Left renal pelvis (tissue), 4 donors: Measurements from ENCODE around the gene STH. TPM values are rescaled to one million over a fixed set of nuclear protein-coding genes. Genes with fewer than 3 reads are reported as not detected.
"Not testable (repeated sequence)": the region's sequence is repeated elsewhere in the genome, so short reads cannot be mapped to it uniquely, and the experiment has no call there.

ENCODE experiments used
- DNase-seq, 4 donors: peaks; one replicate each; pipeline ENCODE4 v3.0.0-alpha.2; 2013; ENCODE audit warnings: low read depth in 4 of 4, low spot score in 3 of 4
- polyA plus RNA-seq, 4 donors: library from polyadenylated mRNA; unstranded; fragments of 120-200 nt; gene quantifications; one replicate each; pipeline ENCODE4 v1.2.1, GENCODE V29; 2013; ENCODE audit not compliant: insufficient read length in 4 of 4

Gene STH, protein sequence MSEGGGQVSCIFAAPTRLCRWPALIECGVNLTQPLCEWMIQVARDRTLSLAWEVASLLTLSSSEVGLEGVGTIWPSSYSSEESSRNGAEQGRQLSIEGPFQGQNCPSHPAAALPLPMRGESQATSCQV
- polyA plus RNA-seq: not detected

- no peak for DNase-seq
Observed at GRCh38 chr17:45998987-45999899, at the start of gene STH. TSS of gene STH (plus strand) at chr17:45999250. CDS start at chr17:45999280, 30 bp downstream.

- no peak for DNase-seq
Observed at GRCh38 chr17:45949755-45950320, 49.2 kb upstream of the STH start.

- no peak for DNase-seq
Observed at GRCh38 chr17:45950888-45951287, 48.2 kb upstream of the STH start.

DNA sequence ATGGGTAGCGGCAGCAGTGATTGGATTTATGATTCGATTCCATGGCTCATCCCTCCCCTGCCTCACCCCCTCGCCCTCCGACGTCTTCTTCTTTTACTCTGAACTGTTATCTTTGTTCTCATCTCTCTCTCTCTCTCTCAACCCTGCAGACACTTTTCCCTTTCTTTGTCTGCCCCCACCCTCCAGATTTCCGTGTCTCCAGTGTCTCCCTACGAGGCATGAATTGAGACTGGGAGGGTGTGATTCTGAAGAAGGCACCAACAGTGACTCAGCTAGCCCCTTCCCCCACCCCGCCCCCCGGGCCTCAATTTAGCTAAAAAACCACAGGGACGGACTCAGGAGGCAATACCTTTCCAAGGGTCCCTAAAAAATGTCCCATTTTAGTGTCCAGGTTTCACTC, 47.6 kb upstream of the STH start:
- no peak for DNase-seq

GRCh38 chr17:45951941-45952340, 47.1 kb upstream of the STH start:
- no peak for DNase-seq

DNA sequence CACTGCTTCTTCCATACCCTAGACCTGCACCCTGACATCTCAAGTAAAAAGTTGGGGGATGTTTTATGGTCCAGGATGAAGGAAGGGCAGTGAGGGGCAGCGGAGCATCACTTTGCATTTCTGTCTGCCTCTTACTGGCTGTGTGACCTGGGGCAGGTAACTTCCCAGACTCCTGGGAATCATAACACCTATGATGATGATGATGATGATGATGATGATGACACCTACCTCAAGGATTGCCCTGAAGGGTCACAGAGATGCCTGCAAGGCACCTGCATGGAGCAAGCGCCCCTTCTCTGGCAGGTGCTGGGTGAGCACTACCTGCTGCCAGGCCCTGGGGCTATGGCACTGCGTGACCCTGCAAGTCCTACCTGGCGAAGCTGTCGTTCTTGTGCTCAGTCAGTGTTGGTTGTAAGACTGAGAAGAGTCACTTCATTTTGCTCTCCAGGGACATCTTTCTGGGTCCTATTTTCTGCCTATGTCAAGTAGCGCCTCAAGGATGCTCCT, 46.2 kb upstream of the STH start:
- DNase-seq: no peak

DNA sequence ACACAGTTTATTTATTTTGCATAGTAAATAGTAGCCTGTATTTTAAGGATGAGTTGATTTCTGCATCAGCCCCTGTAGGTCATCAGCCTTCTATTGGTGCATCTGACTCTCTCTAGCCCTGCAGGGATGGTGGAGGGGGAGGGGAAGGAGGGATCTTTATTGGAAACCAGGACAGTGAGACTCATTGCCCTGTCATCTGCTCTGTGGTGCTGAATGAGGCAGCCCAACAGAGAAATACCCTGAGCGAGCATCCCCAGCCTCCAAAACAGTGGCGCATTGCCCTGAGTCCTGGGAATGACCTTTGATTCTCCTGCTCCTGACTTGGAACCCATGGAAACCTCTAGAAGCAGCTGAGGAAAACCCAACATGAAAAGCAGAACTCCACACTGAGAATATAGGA, 45.5 kb upstream of the STH start:
- DNase-seq: no peak

DNA sequence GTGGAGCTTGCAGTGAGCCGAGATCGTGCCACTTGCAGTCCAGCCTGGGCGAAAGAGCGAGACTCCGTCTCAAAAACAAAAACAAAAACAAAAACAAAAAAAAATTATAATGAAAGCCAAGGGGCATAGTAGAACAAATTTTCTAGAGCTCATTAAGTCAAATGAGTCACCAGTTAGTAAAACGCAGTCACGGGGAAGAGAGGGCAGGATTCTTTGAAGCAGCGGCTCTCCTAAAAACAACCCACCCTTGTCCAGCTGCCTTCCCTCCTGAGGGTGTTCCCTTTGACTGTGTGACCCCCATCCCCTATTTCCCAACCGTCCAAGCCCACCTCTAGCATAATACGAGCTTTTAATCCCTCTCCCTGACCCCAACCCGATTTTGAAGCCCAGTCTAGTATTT, 44.1 kb upstream of the STH start:
- no peak for DNase-seq

GRCh38 chr17:45955326-45955725, 43.7 kb upstream of the STH start:
- no peak for DNase-seq

DNA sequence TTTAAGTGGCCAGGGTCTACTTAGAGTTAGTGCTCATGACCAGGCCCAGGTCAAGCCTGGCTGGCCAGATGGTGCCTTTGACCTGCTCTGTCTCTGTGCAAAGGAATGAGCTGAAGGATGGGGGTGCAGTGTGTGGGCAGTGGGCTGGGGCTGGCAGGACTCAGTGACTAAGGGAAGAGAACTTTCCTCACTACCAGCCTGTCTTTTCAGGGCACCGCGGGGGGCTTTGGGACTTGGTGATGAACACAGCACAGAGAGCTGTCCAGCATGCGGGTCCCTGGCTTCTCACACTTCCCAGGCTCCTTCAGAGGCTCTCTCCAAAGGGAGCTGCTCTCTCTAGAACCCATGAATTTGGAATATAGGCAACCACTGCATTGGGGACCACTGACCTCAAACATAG, 43.0 kb upstream of the STH start:
- no peak for DNase-seq

DNA sequence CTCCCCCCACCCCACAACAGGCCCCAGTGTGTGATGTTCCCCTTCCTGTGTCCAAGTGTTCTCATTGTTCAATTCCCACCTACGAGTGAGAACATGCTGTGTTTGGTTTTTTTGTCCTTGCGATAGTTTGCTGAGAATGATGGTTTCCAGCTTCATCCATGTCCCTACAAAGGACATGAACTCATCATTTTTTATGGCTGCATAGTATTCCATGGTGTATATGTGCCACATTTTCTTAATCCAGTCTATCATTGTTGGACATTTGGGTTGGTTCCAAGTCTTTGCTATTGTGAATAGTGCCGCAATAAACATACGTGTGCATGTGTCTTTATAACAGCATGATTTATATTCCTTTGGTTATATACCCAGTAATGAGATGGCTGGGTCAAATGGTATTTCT, 42.3 kb upstream of the STH start:
- DNase-seq: not testable (repeated sequence)

GRCh38 chr17:45958307-45958706, 40.7 kb upstream of the STH start:
- DNase-seq: no peak

DNA sequence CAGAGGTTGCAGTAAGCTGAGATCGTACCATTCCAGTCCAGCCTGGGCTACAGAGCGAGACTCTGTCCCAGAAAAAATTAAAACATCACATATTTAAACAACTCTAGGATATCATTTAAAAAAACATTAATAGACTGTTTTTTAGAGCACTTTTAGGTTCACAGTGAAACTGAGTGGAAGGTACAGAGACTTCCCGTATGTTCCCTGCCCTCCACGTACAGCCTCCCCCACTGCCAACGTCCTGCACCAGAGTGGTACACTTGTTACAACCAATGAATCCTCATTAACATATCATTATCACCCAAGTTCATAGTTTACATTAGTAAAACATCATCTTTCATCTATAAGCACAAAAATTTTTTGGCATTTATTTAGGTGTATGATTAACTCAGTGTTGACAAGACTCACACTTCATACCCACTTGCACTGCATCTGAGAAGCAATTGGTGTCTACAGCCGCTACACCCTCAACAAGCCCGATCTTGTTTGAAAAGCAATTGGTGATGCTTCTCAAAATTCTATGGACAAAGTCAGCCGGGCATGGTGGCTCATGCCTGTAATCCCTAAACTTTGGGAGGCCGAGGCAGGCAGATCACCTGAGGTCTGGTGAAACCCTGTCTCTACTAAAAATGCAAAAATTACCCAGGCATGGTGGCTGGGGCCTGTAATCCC, 39.9 kb upstream of the STH start:
- no peak for DNase-seq

- no peak for DNase-seq
Observed at GRCh38 chr17:45960311-45960710, 38.7 kb upstream of the STH start.

DNA sequence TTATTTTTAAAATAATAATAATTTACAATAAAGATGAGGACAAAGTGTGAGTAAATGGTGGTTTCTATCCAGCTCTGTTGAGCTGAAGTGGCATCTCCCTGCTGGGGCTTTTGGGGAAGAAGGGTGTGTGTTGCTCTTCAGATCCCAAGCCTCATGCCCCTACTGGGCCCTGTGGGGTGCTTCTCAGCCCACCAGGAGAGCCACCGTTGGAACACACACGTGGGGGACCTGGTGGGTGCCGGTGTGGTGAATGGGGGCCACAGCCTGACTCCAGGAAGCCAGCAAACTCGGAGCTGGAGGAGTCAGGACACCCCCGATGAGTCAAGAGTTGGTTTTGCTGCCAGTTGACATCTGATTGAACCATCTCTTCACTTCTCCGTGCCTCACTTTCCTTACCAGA, 37.8 kb upstream of the STH start:
- DNase-seq: no peak

DNA sequence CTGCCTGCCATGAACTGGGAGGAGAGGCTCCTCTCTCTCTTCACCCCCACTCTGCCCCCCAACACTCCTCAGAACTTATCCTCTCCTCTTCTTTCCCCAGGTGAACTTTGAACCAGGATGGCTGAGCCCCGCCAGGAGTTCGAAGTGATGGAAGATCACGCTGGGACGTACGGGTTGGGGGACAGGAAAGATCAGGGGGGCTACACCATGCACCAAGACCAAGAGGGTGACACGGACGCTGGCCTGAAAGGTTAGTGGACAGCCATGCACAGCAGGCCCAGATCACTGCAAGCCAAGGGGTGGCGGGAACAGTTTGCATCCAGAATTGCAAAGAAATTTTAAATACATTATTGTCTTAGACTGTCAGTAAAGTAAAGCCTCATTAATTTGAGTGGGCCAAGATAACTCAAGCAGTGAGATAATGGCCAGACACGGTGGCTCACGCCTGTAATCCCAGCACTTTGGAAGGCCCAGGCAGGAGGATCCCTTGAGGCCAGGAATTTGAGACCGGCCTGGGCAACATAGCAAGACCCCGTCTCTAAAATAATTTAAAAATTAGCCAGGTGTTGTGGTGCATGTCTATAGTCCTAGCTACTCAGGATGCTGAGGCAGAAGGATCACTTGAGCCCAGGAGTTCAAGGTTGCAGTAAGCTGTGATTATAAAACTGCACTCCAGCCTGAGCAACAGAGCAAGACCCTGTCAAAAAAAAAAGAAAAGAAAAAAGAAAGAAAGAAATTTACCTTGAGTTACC, 36.7 kb upstream of the STH start:
- DNase-seq: no peak

DNA sequence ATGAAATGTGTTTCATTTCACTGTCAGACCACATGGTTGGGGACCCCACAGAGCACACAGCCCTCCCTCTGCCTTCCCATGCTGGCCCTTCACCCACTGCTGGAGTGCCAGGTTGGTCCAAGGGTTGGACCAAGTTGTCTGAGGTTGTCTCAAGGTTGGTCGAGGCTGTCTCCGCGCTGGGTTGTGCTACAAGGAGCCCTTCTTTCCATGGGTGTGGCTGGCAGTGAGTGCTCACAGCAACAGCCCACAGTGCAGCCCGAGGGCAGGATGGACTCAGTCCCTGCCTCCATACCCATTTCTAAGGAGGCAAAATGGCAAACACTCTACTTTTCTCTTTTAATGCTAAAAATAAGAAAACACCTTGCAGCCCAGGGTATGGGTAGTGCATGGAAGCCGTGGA, 35.8 kb upstream of the STH start:
- DNase-seq: no peak

- DNase-seq: no peak
Observed at GRCh38 chr17:45963889-45964288, 35.2 kb upstream of the STH start.

- DNase-seq: no peak
Observed at GRCh38 chr17:45964634-45965033, 34.4 kb upstream of the STH start.

GRCh38 chr17:45965812-45966211, 33.2 kb upstream of the STH start:
- DNase-seq: no peak
